ENCODE results near the gene PJA1.

PJA1 gene

DNA sequence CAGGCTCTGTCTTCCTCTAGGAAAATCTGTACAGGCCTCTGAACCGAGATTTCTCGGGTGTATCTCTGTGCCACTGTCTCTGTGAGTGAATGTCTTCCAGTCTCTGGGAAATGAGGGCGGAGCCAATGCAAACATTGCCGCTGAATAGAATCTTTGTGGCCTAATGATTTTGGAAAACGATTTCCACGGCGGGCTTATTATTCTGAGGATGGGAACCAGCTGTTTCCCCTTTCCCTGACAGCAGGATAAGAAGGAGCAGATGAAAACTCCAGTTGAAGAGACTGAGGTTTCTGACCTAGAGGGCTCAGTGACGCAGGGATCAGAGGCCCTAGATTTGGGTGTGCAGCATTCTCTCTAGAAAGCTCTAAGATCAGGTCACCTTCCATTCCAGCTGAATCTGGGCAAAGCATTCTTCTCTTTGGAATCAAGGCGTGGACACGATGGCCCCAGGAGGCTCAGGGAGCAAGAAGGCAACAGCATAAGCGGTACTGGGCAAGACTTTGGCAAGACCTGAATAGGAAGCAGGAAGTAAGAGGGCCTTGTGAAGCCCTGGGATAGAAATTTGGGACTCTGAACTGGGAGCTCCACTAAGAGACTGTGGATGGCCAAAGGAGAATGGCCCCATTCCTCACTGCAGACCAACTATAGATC, 47.3 kb downstream of the PJA1 start:
- DNase-seq (ENCODE audit: low read depth in 1 of 2, low spot score in 1 of 2), result no peak

DNA sequence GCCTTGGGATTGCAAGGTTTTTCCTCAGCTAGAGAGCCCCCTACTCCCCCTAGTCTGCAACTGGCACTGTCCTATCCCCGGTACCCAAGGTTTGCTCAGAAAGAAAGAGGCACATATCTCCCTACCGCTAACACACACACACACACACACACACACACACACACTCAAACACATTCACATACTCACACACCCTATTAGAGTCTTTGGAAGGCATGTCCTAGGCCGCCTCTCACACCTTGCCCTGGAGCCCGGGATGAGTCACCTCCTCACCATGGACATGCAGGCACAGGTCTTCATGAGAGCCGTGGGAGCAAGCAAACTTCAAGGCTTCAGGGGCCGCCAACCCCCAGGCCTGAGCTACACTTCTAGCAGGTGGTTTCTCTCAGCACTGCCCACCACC, 49.2 kb downstream of the PJA1 start:
- DNase-seq (ENCODE audit: low read depth in 1 of 2, low spot score in 1 of 2), result no peak

DNA sequence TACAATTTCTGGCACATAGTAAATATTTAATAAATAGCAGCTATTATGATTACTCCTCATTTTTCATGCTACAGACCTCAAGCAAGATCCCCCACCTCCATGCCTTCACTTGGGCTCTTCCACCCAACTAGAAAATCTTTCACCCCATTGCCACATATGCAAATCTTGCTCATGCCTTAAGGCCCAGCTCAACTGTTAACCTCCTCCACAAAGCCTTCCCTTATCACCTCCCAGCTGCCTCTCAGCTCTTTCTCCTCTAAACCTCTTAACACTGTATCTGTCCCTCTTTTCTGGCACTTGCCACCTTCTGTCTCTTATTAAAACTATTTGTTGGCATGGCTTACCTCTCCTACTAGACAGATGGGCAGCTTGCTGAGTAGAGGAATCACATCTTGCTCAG, 51.5 kb downstream of the PJA1 start:
- no peak for DNase-seq (ENCODE audit: low read depth in 1 of 2, low spot score in 1 of 2)

Data from activated T-helper 1 cell treated with anti-CD3 and anti-CD28 coated beads, Interleukin-2, amount 50 U/mL, for 16 hours (primary cell).